Activated CD4-positive, alpha-beta T cell treated with anti-CD3 and anti-CD28 coated beads for 4 hours (primary cell): ENCODE measurements around the gene SEC14L5.
"Not testable (repeated sequence)": the region's sequence is repeated elsewhere in the genome, so short reads cannot be mapped to it uniquely, and the experiment has no call there.

Experiments
- DNase-seq, 2 donors: peaks; one replicate each; pipeline ENCODE4 v3.0.0-alpha.2; 2020

Gene SEC14L5

DNA sequence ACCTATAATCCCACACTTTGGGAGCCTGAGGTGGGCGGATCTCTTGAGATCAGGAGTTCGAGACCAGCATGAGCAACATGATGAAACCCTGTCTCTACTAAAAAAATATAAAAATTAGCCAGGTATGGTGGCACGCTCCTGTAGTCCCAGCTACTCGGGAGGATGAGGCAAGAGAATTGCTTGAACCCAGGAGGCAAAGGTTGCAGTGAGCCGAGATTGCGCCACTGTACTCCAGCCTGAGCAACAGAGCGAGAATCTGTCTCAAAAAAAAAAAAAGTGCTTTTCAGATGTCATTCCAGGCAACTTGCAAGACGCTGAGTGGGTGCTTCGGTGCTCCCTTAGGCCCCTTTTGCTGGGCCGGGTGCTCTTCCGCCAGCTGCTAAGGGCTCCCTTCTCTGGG lies 86.5 kb downstream of the SEC14L5 start:
- not testable (repeated sequence) for DNase-seq

GRCh38 chr16:5045499-5046115 lies 87.5 kb downstream of the SEC14L5 start:
- DNase-seq = no peak

DNA sequence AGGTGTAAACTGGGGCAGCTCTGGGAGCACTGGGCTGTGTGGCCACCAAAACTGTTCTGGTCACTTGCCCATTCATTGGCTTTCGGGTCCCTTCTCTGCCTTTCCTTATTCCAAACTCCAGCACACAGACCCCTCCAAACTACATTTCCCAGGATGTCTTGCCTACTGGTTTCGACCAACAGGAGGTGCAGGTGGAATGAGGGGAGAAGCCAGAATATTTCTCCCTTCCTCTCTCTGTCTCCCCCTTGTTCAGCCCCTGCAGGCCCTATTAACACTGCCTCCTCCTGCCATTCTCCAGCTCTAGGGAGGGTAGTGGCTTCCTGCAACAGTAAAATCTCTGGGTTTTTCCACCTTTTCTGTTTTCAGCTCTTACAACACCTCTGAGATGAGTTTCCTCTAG lies 88.8 kb downstream of the SEC14L5 start:
- no peak for DNase-seq

DNA sequence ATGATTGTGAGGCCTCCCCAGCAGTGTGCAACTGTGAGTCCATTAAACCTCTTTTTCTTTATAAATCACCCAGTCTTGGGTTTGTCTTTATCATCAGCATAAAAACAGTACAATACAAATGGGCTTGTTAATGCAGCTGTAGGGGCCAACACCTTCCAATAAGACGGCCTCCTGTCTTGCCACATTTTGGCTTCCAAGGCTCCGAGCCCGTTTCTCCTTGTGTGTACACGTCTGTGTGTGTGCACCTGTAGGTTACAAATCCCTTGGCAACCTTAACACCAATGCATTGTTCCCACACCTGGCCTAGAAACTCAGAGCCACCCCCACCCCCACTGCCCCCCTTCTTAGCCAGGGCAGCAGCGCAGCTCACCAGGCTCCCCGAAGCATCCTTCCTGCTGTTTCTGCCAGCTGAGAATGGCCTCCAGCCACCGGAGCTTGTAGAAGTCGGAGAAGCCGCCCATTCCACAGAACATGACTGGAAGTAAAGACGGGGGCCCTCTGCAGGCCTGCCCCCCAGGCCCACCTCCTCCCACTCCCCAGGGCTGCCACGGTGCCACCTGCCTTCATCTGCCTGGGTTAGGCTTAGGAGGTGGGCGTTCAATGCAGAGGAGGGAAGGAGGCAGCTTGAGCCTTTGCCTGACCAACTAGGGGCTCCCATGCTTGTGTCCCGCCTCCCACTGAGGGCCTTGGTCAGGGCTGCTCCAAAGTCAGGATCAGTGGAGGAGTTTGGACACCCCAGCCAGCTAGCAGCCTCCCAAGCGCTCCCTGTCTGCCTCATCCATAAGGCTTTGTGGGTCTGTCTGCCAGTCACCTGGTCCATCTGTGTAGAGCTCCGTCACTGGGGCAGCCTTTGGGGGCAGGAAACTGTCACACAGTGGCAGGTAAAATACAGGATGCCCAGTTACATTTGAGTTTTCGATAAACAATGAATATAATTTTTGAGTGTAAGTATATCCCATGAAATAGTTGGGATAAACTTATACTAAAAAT lies 97.0 kb downstream of the SEC14L5 start:
- DNase-seq = no peak

DNA sequence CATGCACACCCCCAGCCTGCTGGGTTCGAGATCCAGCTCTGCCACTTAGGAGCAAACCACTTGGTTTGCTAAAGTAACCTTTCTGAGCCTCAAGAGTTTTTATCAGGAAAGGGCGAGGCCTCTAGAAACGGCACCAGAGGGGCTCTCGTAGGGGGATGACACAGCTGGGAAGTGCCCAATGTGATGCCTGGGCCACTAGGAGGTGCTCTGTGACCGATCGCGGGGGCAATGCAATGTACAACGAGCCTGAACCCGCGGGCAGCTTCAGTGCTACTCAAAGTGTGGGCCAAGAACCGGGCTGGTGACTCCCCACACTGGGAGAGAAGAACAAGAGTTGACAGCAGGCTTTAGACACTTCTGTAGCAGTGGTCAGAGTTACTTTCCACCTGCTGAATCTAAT lies 98.2 kb downstream of the SEC14L5 start:
- DNase-seq = peak in 1 of 2 donors; percentile 29

- DNase-seq = no peak
These were observed 100.3 kb downstream of the SEC14L5 start for GRCh38 chr16:5058476-5058875.

DNA sequence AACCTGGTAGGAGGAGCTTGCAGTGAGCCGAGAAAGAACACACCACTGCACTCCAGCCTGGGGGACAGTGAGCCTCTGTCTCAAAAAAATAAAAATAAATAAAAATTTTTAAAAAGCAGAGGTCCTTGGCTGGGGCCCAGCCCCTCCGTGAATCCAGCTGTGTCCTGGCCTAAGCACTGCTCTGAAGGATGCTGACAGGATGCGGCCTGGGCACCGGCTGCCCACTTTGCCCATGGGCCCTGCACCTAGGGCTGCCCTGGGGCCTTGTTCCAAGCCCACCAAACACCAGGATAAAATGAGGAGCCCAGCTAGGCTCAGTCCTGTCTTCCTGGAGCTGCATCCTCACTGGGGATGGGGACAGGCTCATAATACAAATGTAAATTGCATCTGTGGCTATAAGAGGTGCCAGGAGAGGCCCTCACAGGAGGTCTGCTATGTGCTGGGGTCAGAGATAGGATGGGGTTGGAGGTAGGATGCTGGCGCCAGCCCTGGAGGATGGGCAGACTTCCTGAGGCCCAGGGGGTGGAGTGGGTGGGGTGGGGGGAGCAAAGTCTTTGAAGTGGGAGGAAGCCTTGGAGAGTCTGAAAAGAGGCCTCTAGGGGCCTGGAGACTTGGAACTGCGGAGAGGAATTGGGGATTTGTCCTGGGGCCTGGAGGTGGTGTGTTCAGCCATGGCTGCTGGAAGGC lies 101.4 kb downstream of the SEC14L5 start:
- no peak for DNase-seq

DNA sequence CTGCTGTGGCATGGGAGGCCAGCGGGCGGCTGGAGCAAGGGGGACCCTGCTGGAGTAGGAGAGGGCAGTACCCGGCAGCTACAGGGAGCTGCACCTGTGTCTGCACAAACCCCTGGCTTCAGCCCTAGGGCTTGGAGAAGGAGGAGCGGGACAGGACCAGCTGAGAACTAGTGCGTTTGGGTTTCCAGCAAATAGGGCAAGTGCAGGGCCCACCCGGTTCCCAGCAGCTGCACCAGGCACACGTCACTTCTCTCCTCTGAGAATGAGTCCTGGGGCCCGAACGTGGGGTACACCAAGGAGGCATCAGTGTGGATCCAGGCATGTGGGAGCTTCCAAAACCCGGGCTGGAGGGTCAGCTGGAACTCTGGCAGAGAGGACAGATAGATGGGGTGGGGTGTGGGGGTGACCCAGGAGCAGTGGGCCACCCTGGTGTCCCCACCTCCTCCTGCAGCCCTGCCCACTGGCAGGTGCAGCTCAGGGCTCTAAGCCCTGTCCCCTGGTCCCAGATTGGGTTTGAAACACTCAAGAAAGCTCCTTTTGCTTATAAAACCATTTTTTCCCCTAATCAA lies 102.0 kb downstream of the SEC14L5 start:
- DNase-seq = no peak

GRCh38 chr16:5062051-5062450 lies 103.9 kb downstream of the SEC14L5 start:
- no peak for DNase-seq

GRCh38 chr16:5062790-5063765 lies 104.9 kb downstream of the SEC14L5 start:
- DNase-seq = no peak

DNA sequence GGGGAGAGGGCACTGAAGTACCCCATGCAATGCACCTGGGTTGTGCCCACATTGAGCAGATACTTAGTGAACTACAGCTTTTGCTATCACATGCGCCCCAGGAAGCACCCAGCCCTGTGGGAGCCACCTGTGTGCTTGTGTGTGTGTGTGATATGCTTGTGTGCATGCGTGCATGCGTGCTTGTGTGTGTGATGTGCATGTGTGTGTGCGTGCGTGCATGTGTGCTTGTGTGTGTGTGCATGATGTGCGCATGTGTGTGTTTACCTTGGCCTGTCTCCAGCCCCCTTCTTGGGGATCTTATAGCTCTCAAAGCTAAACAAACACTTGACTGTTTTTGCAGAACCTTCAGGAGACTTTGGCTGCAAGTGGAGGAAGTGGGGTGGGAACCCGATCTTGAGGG lies 106.8 kb downstream of the SEC14L5 start:
- DNase-seq = no peak

DNA sequence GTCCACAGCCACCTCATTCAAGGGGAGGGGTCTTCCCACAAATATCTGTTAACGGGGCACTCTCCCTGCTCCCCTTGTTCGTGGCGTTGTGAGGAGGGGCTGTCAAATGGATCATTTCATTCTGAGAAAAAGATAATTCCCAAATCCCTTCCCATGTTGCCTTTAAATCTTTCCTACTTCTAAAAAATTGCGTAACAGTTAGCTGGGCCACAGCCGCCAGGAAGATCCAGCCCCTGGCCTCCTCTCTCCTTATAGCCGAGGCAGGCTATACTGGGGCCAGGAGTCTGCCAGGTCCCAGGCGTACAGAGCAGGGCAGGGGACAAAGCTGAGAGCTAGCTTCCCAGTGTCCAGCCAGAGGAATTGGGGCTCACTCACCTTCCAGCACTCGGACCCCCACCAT lies 107.2 kb downstream of the SEC14L5 start:
- DNase-seq = no peak

DNA sequence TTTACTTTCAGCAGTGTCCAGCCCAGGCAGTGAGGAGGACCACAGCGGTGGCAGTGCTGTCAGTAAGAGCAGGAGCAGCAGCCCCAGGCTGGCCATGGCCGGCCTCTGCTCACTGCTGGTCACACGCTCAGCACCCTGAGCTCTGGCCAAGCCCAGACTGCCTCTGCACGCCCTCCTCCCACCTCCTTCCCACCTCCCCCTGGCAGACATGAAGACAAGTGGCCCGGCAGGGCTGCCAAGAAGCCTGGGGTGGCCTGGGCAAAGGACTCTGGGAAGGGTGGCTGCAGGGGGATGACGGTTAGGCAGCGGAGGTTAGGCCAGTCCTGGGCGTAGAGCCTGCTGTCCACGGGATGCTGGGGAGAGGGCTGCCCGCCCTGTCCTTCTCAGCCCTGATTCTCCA lies 107.7 kb downstream of the SEC14L5 start, which contains the start of gene C16orf89:
TSS of gene C16orf89 (minus strand) at position 144 of the 400 bp plus-strand sequence. CDS start at position 96, 48 bp downstream.
- no peak for DNase-seq

GRCh38 chr16:5066511-5066910 lies 108.4 kb downstream of the SEC14L5 start:
- DNase-seq = no peak
